ENCODE data around the gene HIVEP1.
"Not testable (repeated sequence)": the region's sequence is repeated elsewhere in the genome, so short reads cannot be mapped to it uniquely, and the experiment has no call there.

The HIVEP1 gene

DNA sequence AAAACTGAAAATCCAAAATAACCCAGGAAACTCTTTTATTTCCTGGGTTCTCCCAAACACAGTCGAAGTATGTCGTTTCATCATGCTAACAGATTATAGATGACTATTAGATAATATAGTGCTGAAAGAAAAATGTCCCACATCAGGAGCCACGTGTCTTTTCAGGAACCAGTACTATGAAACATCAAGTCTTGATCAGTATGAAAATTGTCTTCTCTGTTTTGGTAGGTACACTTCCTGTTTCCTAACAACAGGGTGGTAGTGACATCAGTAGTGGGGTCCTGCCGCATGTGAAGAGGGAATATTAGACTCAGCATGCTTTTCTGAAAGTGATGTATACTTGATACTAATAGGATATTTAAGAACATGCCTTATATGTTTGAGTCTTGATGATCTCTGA lies 136.7 kb downstream of the HIVEP1 start:
- no peak overlapping the region for H3K4me3 ChIP-seq (ENCODE audit: low read depth, low read length)
- DNase-seq (ENCODE audit: low read depth) = peak; percentile 36
- TF ChIP-seq CTCF (conservative IDR thresholded peaks at IDR 0.05; ENCODE audit: low read depth, low read length) = no peak

GRCh38 chr6:12149944-12150510 lies 137.9 kb downstream of the HIVEP1 start:
- TF ChIP-seq CTCF (conservative IDR thresholded peaks at IDR 0.05; ENCODE audit: low read depth, low read length) = no peak
- DNase-seq (ENCODE audit: low read depth) = no peak

DNA sequence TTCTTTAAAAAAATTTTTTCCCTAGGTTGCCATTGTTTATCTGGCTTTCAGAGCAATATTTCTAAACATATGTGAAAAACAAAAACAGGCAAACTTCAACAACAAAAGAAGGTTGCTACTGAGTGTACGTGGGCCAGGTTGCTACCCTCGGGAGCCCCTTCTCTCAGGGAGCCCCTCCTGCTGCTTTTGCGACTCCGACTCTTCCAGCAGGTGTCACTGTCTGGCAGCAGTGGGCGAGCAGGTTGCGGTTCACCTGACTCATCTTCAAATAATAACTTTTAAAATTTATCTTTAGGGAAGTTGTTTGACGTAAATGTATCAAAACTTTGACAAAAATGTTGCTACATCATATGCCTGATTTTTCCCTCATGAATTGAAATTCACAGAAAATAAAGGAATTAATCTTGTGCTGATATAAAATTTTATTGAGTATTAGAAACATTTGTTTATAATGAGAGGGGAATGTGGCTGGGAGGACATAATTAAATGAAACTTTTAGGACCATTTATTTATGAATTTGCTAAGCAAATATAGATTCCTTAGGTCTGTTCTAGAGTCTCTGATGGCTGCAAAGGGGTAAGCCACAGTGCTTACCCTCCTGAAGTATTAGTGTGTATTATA lies 138.8 kb downstream of the HIVEP1 start:
- peak; percentile 44 for DNase-seq (ENCODE audit: low read depth)
- no peak overlapping the region for H3K4me3 ChIP-seq (ENCODE audit: low read depth, low read length)
- peak; percentile 80 for TF ChIP-seq CTCF (conservative IDR thresholded peaks at IDR 0.05; ENCODE audit: low read depth, low read length)

More at GRCh38 chr6:12149944-12150510, 137.9 kb downstream of the HIVEP1 start:
- no peak overlapping the region for H3K4me3 ChIP-seq (ENCODE audit: low read depth, low read length)

- no peak for DNase-seq (ENCODE audit: low read depth)
- H3K4me3 ChIP-seq (ENCODE audit: low read depth, low read length) = no peak overlapping the region
- TF ChIP-seq CTCF (conservative IDR thresholded peaks at IDR 0.05; ENCODE audit: low read depth, low read length) = no peak
Measured at GRCh38 chr6:12151433-12151820, 139.3 kb downstream of the HIVEP1 start.

DNA sequence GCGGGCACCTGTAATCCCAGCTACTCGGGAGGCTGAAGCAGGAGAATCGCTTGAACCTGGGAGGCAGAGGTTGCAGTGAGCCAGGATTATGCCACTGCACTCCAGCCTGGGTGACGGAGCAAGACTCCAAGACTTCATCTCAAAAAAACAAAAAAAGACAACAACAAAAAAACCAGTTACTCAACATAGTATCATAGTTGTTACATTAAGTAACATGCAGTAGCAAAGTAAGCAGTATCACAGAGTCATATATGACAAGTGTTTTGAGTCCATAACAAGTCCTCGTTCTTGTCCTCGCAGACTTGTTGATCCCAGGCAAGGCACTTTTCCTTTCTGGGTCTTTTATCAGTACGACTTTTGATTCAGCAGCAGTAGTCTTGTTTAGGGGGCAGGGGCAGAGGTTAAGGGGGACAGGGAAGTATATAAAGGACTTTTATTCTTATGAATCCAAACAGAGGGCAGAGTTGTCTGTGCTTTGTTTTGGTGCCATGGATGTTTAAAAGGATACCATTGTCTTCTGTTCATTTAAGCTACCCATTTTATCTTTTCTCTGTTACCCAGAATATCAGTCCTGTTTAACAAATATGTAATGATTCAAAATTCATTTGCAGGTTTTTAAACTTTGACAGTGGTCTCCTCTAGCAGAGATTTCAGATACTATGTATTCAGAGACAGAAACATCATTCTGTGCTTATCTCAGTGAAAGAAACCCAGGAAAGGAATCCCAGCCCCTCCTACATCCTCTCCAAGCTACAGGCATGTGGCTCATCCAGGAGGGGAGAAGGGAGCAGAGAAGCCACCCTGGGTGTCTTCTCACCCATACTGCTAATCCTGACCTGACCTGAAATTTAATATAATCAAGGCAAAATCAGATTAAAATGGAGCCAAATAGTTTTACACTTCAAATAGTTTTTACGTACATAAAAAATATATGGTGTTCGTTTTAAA lies 140.2 kb downstream of the HIVEP1 start:
- no peak for TF ChIP-seq CTCF (conservative IDR thresholded peaks at IDR 0.05; ENCODE audit: low read depth, low read length)
- H3K4me3 ChIP-seq (ENCODE audit: low read depth, low read length) = no peak overlapping the region
- DNase-seq (ENCODE audit: low read depth) = no peak

DNA sequence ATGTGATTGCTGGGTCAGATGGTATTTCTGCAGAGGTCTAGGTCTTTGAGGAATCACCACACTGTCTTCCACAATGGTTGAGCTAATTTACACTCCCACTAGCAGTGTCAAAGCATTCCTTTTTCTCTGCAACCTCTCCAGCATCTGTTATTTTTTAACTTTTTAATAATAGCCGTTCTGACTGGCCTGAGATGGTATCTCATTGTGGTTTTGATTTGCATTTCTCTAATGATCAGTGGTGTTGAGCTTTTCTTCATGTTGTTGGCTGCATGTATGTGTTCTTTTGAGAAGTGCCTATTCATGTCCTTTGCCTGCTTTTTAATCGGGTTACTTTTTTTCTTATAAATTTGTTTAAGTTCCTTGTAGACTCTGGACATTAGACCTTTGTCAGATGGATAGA lies 143.7 kb downstream of the HIVEP1 start:
- DNase-seq (ENCODE audit: low read depth); H3K4me3 ChIP-seq (ENCODE audit: low read depth, low read length): not testable (repeated sequence)

DNA sequence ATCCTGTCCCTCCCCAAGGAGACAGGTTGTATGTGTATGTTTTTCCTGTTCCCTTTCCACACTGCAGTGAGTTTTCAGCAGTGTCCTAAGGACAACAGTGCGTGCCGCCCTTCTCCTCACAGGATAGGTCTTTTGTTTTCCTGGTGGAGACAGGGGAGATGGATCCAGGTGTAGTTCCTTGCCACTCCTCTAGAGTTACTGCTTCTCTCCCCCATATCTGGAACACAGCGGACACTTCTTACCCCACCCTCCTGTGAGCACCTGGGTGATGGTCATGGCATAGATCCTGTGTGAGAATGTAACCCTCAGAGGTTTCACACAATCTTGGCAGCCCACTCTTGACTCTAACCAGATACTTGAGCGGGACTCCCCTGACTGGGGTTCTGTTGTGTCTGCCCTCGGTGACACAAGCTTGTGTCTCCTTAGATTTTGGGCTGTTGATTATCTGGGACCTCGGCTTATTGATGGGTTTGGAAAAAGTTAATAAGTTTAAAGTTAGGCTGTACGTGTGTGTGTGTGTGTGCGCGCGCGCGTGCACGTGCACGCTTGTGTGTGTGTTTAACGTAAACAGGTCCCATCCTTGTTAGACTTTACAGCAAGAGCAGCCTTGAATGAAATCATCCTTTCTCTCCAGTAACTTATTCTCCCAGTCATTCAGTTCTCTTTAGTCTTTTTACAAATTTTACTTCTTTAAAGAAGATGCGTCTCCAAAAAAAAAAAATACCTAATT lies 146.7 kb downstream of the HIVEP1 start:
- no peak for TF ChIP-seq CTCF (conservative IDR thresholded peaks at IDR 0.05; ENCODE audit: low read depth, low read length)
- no peak overlapping the region for H3K4me3 ChIP-seq (ENCODE audit: low read depth, low read length)
- no peak for DNase-seq (ENCODE audit: low read depth)

Data from choroid plexus epithelial cell (primary cell).